ENCODE measurements around the gene SMARCAL1.
"Not testable (repeated sequence)": the region's sequence is repeated elsewhere in the genome, so short reads cannot be mapped to it uniquely, and the experiment has no call there.

SMARCAL1 gene

DNA sequence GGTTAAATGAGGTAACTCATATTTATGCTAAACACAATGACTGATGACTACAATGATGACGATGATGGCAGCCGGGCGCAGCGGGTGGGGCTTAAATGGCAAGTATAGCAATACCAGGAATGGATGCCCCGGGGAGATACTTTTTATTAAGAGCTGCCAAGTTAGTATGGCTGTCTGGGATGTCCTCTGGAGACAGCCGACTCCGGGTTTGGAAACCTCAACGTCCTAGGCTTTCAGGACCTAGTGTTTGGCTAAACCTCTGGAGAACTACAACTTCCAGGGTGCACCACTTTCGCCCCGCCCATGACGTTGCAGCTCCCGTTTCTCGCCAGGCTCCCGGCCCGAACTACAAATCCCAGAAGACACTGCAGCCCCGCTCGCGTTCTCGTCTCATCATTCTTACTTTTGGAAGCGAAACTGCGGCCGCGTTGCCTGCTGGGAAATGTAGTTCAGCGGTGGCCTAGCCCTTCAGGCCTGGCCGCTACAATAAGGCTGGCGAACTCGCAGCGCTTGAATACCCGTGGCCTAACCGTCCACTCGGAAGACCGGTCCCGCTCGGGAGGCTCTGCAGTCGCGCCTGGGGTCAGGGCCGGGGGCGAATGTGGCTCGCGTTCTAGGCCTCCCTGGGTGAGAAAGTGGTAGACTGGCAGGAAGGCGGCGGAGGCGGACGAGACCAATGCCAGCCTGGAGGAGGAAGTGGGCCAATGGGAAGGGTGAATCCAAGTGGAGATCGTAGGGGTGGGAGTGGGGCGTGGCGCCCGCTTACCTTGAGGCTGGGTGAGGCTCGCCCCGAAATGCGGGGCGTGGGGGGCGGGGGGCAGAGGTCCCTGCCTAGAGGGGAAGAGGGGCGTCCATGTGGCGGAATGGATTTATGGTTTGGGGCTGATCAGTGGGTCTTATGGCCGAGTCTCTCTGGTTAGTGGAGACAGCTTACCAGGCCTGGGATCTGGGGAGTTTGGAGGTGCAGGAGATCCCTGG lies at the start of gene SMARCAL1:
TSS of gene SMARCAL1 (plus strand) at position 463 of the 978 bp plus-strand sequence. CDS start 2,221 bp downstream, outside the sequence.
- DNase-seq, result peak; percentile 99

- no peak for DNase-seq
Observed at GRCh38 chr2:216362730-216363129, 49.6 kb upstream of the SMARCAL1 start.

GRCh38 chr2:216363221-216363620 lies 49.1 kb upstream of the SMARCAL1 start:
- DNase-seq, result no peak

DNA sequence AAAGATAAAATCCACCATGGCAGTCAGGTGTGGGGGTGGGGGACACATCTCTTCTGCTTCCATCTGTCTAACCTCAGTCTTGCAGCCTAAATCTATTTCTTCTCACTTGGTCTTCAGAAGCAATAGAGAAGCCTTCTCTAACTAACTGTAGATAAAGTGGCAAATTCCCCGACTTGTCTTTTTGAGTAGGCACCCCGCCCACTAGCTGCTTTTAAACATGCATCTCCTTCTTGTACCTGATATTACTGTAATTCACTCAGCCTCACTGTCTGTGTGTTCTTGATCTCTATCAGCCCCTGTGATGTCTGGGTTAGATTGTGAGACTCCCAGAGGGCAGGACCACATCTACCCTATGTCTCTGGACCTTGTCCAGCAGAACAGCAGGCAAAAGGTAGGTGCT lies 46.8 kb upstream of the SMARCAL1 start:
- no peak for DNase-seq

- no peak for DNase-seq
Observed at GRCh38 chr2:216366777-216367471, 45.4 kb upstream of the SMARCAL1 start.

DNA sequence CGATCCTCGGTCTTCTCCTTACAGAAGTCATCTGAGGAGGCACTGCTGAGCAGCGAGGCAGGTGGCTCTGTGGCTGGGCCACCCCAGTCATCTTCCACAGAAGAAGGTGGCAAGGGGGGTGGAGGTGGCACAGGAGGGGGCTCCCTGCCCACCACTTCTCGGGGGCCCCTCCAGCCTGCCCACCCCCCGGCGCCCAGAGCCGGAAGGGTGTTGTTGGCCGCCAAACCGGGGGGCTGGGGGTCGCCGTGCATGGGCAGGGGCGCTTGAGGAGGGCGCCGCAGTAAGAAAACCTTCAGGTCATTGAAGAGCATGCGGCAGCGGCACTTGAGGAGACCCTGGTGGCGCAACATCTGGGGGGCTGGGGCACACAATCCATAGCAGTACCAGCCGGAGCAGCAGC lies 42.5 kb upstream of the SMARCAL1 start:
- DNase-seq, result no peak

- no peak for DNase-seq
Observed at GRCh38 chr2:216370961-216371712, 41.1 kb upstream of the SMARCAL1 start.

DNA sequence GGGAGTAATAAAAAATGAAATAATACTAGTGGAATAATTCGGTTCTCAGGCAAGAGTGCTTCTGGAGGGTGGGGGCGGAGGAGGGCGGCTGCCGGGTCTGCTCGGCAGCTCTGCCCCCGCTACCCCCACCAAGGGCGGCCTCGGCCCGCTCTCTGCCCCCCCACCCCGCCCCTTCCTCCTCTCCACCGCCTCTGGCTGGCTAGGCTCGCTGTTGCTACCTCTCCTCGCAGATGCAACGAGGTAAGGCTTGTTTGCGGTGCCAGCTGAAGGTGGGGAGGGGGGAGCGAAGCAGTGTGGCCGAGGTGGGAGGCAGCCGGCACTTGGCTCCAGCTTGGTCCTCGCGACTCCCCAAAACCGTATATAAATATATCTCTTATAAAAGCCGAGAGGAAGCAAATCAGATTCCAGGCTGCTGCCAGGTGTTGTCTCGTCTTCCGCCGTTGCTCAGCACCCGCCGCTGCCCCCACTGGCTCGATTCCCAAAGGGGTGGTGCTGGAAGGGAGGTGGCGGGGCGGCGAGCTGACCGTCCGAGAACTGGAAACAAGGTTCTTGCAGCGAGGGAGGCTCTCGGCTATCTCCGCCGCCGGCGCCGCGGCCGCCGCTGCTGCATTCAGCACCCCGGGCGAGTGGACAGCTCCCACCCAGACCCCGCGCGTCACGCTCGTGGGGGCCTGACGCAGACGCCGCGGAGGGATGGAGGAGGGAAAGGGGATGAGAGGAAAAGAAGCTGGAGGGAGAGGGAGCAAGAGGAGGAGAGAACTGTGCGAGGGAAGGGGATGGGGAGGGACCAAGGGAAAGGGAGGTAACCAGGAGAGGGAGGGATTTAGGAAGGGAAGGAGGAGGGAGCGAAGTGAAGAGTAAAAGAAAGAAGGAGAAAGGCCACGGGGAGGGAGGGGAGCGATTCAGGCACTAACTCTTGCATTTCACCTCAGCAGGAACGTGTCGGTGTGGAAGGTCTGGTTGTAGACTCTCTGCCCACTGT lies 40.3 kb upstream of the SMARCAL1 start, which contains the start of gene MARCHF4:
TSS of gene MARCHF4 (minus strand) at position 763 of the 982 bp plus-strand sequence. CDS start 2,223 bp downstream, outside the sequence.
- peak; percentile 57 for DNase-seq

DNA sequence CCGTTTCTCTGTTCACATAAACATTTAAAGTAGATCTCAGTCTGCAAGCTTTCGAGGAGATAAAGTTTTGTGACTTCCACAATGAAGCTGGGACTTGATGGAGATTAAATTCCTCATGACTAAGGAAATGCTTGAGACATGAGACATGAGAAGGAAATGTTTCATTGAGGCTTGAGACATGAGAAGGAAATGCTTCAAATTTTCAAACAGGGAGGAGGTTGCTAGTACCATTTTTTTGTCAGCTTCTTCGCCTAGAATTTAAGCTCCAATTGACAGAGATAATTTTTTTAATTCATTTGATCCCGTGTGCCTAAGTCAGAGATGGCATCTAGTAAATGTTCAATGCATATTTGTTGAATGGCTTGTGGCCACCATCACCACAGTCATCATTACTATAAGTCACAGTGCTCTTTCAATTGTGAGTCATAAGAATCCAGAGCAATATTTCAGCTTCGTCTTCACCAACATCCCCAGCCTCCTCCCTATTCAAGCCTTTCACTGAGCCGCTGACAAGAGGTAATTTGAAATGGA lies 39.5 kb upstream of the SMARCAL1 start:
- DNase-seq, result no peak

GRCh38 chr2:216373896-216374295 lies 38.4 kb upstream of the SMARCAL1 start:
- DNase-seq, result no peak

DNA sequence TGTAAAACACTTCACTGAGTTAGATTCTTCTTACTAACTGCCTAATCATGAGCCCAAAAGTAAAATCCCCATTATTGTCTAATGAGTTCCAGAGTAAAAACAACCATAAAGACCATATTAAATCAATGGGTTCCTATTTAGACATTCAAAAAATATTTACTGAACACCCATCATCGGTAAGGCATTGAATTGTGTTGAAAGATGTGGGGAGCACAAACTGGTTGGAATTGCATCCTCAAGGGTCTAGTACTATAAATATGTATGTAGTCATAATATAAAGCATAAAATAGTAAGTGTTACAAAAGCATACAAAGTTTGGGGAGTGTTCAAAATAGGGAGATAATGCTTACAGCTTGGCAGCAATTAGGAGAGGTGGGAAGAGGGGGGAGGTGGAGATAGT lies 37.0 kb upstream of the SMARCAL1 start:
- DNase-seq, result no peak

DNA sequence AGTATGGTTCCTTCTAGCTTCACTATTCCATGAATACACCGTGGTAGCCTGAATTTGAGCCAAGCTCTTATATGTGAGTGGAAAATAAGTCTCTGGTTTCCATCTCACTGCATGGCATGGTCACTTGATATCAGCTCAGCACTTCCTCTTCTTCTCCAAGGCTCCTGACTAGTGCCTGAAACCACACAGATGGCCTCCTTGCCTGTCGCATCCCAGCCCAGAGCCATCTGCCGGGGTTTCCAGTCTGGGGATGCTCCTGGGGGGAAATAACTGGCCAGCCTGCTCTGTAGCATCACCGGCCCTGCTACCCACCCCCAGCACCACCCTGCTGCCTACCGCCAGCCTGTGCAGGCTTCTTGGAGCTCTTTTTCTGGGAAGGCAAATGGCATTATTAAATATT lies 32.3 kb upstream of the SMARCAL1 start:
- no peak for DNase-seq

- not testable (repeated sequence) for DNase-seq
Observed at GRCh38 chr2:216384409-216384808, 27.9 kb upstream of the SMARCAL1 start.

DNA sequence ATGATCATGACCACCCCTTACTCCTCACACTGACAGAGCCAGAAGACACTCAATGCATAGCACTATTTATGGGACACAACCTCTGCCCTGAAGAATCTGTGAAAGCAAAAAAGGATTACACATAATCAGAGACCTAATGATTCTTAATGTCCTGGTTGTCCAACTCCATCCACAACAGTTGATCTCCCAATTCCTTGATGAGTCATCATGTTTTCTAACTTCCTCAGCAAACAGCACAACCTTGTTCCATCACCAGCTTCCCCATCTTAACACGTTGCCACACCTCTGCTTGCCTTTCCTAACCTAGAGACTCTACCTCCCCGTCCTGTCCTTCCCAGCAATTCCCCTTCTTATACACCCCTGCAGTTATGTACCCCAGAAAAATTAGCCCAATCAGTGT lies 26.8 kb upstream of the SMARCAL1 start:
- DNase-seq, result no peak

- DNase-seq, result no peak
Observed at GRCh38 chr2:216387262-216387661, 25.0 kb upstream of the SMARCAL1 start.

GRCh38 chr2:216388046-216388884 lies 24.0 kb upstream of the SMARCAL1 start:
- peak; percentile 47 for DNase-seq

- no peak for DNase-seq
Observed at GRCh38 chr2:216389570-216389969, 22.7 kb upstream of the SMARCAL1 start.

- no peak for DNase-seq
Observed at GRCh38 chr2:216391401-216391800, 20.9 kb upstream of the SMARCAL1 start.

GRCh38 chr2:216392018-216392562 lies 20.2 kb upstream of the SMARCAL1 start:
- no peak for DNase-seq

Measured in stimulated activated CD4-positive, alpha-beta T cell treated with anti-CD3 and anti-CD28 coated beads, Interleukin-1b, Interleukin-23, amount 100 ng/mL, for 48 hours (primary cell).